Activated CD8-positive, alpha-beta memory T cell treated with anti-CD3 and anti-CD28 coated beads, Interleukin-2, amount 50 U/mL, for 1 hour (primary cell): ENCODE data around the gene RHOC.

Experiments used
- DNase-seq: peaks from one replicate; pipeline ENCODE4 v3.0.0-alpha.2; 2020; ENCODE audit errors: extremely low read depth

RHOC gene

DNA sequence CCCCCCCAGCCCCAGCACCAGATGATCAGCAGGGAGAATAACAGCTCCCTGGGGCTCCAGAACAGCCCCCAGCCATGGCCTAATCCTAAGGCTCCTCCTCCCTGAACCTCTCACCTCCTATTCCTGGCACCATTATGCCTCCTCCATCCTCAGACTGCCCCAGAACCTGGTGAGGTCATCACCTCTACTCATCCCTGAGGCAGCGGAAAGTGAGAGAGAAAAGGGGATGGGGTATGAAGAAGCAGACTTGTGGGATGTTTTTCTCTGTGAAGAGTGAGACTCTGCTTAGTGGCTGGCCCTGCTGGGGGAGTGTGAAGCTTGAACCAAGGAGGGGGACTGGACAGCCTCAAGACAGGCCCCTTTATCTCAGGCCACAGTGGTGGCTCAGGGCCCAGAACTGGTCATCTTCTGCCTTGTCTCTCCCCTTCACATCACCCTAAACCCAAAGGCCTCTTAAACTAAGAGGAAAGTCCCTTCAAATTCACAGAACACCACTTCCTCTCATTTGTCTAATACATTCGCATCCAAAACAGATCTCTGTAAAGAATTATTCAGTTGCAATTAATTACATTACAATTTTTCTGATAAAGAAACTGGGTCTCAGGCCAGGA lies 10.4 kb upstream of the RHOC start:
- no peak for DNase-seq

- DNase-seq, result peak; percentile 49
These were observed 9.3 kb upstream of the RHOC start for GRCh38 chr1:112716133-112716720.

GRCh38 chr1:112715264-112716053 lies 8.5 kb upstream of the RHOC start, which contains the start of gene PPM1J:
PPM1J (minus strand) TSS chr1:112715332; CDS start chr1:112715301, 31 bp downstream.
- DNase-seq, result peak; percentile 71

- DNase-seq, result no peak
These were observed 7.7 kb upstream of the RHOC start for GRCh38 chr1:112714313-112715263.

GRCh38 chr1:112713466-112714312 lies 6.8 kb upstream of the RHOC start:
- DNase-seq, result no peak

- no peak for DNase-seq
These were observed 5.8 kb upstream of the RHOC start for GRCh38 chr1:112712701-112713128.

DNA sequence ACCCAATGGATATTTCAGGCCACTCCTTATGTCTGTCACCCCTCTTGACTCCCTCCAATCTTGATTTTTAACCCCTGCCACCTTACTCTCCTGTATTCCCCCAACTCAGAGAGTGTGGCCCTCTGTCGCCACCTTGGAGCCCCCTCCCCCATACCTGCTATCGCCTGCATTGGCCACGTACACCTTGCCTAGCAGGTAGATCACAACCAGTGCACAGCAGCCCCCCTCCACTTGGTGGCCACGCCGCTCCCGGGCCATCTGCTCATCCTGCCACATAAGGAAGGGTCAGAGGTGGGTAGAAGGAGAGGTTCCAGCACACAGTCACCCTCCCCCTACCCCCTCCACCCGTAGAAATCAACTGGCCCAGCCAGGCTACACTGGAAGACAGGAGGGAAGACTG lies 5.3 kb upstream of the RHOC start:
- no peak for DNase-seq

- DNase-seq, result no peak
These were observed 4.7 kb upstream of the RHOC start for GRCh38 chr1:112711670-112712069.

DNA sequence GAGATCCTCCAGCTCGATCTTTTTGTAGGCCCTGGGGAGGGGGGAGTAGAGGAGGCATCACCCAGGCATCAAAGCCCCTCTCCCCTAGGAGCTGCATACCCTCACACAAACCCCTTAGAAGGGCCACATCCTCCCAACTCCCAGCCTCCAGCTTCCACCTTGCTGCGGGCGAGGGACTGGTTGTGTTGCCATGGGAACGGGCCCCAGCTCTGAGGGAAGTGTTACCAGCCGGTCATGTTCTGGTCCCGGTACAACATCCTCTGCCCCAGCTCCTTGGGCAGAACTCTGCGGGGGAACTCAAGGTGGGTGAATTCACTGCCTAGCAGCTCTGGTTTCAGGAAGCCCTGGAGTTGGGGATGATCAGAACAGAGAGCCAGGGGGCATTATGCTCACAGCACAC lies 4.1 kb upstream of the RHOC start:
- DNase-seq, result no peak

DNA sequence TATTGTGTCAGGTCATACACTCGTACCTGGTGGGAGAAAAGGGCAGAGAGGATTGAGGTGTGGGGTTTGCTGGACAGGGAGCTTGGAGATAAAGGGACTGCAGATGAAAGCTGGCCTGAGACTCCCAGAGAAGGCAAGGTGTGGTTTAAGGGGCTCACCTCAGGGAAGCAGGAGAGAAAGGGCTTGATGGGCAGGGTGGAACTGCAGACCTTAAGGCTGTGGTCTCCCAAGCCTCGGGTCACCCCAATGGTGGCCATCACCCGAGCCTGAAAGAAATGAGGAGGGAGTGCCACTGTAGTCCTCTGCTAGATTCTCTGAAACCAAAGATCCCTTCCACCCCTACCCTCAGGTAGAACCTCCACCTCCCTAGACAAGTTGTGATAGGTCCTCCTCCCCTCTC lies 3.7 kb upstream of the RHOC start:
- DNase-seq, result no peak

DNA sequence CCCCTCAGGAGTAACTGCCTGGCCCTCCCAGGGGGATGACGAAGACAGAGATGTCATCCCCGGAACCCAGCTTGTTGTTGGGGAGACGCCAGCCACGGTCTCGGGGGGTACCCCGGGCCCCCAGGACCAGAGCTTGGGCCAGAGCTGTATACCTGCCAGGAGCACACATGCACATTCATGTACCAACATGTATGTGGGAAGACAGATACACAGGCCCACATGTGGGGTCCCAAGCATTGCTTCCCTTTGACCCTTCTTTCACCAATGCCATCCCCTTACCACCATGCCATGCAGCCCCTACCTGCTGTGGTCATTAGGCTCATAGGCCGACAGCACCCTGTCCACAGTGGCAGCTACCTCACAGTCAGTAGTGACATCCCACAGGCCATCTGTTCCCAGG lies 3.2 kb upstream of the RHOC start:
- no peak for DNase-seq

DNA sequence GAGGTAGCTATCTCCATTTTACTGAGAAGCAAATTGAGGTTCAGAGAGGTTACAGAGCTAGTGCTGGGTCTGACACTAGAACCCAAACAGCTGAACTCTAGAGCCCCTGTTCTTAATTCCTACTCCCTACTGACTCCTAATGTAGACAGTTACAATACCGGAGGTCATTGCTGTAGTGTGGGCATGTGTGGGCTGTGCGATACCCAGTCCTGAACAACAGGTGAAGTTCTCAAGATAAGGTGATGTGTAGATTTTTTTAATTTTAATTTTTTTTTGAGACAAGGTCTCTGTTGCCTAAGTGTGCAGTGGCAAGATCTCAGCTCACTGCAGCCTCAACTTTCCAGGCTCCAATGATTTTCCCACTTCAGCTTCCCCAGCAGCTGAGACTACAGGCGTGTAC lies 1.6 kb upstream of the RHOC start:
- no peak for DNase-seq

DNA sequence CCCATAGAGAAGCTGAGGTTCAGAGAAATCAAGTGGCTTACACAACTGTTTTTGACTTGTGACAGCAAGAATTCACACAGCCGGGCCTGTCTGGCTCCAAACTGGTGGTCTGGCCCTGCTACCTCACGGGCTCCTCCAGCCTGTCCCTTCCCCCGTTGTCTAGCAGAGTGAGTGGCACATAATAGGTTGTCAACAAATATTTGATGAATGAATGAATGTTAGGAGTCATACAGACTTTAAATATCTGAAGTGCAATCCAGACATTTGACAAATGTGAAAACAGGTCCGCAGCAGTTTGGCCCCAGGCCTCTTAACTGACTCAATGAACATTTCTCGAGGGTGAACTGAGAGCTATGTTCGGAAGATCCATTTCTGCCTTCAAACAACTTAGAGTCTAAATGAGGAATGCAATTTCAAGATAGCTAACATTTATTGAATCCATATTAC lies 1.1 kb upstream of the RHOC start:
- DNase-seq, result no peak

DNA sequence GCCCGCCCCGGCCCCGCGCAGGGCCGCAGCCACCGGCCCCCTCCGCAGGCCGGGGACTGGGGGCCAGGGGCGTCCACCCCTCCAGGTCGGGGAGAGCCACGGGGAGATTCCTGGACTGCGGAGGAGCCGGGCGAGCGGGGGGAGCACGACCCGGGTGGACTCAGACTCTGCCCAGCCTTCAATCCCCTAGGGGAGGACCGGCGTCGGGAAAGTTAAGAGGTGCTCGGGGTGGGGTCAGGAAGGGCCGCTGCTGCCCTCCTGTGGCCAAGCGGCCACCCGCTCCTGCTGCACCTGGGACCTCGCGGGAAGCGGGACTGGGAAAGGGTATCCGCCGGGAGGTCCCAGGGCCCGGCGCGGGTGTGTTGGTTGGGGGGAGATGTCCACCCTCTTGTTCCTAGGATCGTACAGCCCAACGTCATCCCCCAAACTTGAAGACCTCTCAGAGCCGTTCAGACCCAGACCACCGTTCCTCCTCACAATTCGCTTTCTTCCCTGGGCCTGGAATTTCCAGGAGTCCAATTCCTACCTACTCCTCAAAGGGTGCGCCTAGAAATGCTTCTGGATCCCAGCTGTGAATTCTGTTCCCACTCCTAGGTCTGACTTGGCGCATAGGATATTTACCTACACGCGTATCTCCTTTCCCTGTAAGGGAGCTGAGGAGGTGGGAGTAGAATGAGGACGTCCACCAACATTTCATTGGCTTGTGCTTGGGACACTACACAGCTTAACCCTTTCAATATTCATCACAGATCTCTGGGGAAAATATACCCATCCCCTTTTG lies 484 bp upstream of the RHOC start:
- no peak for DNase-seq

- no peak for DNase-seq
These were observed 1.8 kb downstream of the RHOC start for GRCh38 chr1:112704934-112705627.

DNA sequence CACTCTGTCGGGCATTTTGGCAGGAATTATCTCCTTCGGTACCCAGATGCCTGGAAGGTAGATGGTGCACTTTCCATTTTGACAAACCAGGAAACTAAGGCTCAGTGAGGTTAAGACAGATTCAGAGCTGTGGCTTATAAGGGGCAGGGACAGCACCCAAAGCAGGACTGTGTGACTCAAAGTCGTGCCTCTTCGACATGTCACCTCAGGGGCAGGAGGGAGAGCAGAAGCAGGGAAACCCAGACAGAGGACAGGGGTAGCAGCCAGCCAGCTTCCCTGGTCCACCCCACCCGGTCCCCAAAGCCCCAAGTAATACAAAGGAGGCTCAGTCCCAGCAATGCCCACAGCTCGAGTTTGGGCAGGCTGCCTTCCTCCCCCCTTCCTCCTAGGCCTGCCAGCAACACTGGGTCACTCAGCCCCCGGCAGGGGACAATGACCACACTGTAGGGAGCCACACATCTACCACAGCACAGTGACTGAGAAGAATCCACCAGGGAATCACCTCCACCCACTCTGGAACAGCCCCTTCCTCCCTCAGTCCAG lies 2.5 kb downstream of the RHOC start:
- DNase-seq, result no peak

DNA sequence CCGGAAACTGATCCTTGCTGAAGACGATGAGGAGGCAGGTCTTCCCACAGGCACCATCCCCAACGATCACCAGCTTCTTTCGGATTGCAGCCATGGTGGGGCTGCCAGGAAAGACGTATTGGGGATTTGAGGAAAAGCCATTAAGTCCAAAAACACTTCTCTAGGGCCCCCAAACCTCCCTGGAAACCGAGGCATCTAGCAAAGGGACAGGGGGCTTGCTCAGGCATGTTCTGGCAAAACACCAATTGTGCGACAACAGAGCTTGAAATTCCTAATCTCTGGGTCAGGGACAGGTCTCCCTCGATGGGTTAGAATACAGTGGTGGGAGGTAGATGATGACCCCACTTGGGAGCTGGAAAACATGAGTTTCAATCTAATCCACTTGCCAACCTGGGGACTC lies 3.2 kb downstream of the RHOC start:
- no peak for DNase-seq

GRCh38 chr1:112702420-112703261 lies 4.3 kb downstream of the RHOC start:
- no peak for DNase-seq
